GM23338 (cell line): ENCODE results near the gene VMP1. TPM values are rescaled to one million over a fixed set of nuclear protein-coding genes. Genes with fewer than 3 reads are reported as not detected.
A peak's percentile ranks its signal among the peaks of the same experiment; 100 is the strongest.

Source experiments
- ATAC-seq: fragments of 200-7000 bp; cut with Tn5 transposase; 3 replicates; pipeline ENCODE4 v1.9.1; 2020
- DNase-seq: peaks from one replicate; pipeline ENCODE4 v3.0.0-alpha.2; 2015; ENCODE audit warnings: low spot score
- H2AFZ ChIP-seq: fragments of 200-600 bp; sonication (generic); 2 replicates; pipeline ENCODE4 v1.8.0; 2016; ENCODE audit warnings: antibody characterized with exemption, mild to moderate bottlenecking, moderate library complexity
- H3F3A ChIP-seq: fragments of 200-600 bp; sonication (generic); replicated peaks from 2 replicates; pipeline ENCODE4 v1.8.0; 2017; ENCODE audit warnings: antibody characterized with exemption, mixed run types, low read depth
- H3K27ac ChIP-seq: fragments of 200-600 bp; sonication (generic); 2 replicates; pipeline ENCODE4 v1.6.1; 2016; ENCODE audit warnings: low read depth
- H3K27me3 ChIP-seq: fragments of 200-600 bp; sonication (generic); 2 replicates; pipeline ENCODE4 v1.8.0; 2016; ENCODE audit warnings: mild to moderate bottlenecking, mixed run types, moderate library complexity; ENCODE audit not compliant: insufficient read depth
- H3K36me3 ChIP-seq: fragments of 200-600 bp; sonication (generic); 2 replicates; pipeline ENCODE4 v1.8.0; 2016; ENCODE audit warnings: mild to moderate bottlenecking; ENCODE audit not compliant: insufficient read depth
- H3K4me1 ChIP-seq: fragments of 200-600 bp; sonication (generic); 2 replicates; pipeline ENCODE4 v1.8.0; 2016; ENCODE audit warnings: mild to moderate bottlenecking, moderate library complexity; ENCODE audit not compliant: insufficient read depth
- H3K4me2 ChIP-seq: fragments of 200-600 bp; sonication (generic); 2 replicates; pipeline ENCODE4 v1.7.1; 2017; ENCODE audit warnings: mixed run types
- H3K4me3 ChIP-seq: fragments of 200-600 bp; sonication (generic); 2 replicates; pipeline ENCODE4 v1.6.1; 2016; ENCODE audit warnings: mixed run types
- H3K79me2 ChIP-seq: fragments of 200-600 bp; sonication (generic); replicated peaks from 2 replicates; pipeline ENCODE4 v1.8.0; 2017; ENCODE audit warnings: mild to moderate bottlenecking; ENCODE audit not compliant: insufficient read depth
- H3K9me2 ChIP-seq: fragments of 200-600 bp; sonication (generic); 2 replicates; pipeline ENCODE4 v1.8.0; 2017; ENCODE audit not compliant: insufficient read depth
- H4K20me1 ChIP-seq: fragments of 200-600 bp; sonication (generic); replicated peaks from 2 replicates; pipeline ENCODE4 v1.8.0; 2017; ENCODE audit warnings: mild to moderate bottlenecking; ENCODE audit not compliant: insufficient read depth
- H3K27ac Mint-ChIP-seq: 2 replicates; pipeline ENCODE4 v1.8.0; 2020; ENCODE audit warnings: inconsistent platforms, mild to moderate bottlenecking, moderate library complexity, mixed read lengths
- H3K27me3 Mint-ChIP-seq: 3 replicates; pipeline ENCODE4 v1.8.0; 2022; ENCODE audit warnings: low read depth, mild to moderate bottlenecking, moderate library complexity, mixed read lengths, inconsistent platforms; ENCODE audit not compliant: insufficient read depth, poor library complexity
- H3K36me3 Mint-ChIP-seq: 3 replicates; pipeline ENCODE4 v1.8.0; 2021; ENCODE audit warnings: low read depth, mild to moderate bottlenecking, inconsistent platforms, moderate library complexity, mixed read lengths
- H3K4me1 Mint-ChIP-seq: 3 replicates; pipeline ENCODE4 v1.8.0; 2020; ENCODE audit warnings: mild to moderate bottlenecking, inconsistent platforms, mixed read lengths
- H3K4me3 Mint-ChIP-seq: 3 replicates; pipeline ENCODE4 v1.8.0; 2021; ENCODE audit warnings: moderate library complexity, mild to moderate bottlenecking, inconsistent platforms, mixed read lengths
- H3K9me3 Mint-ChIP-seq: 3 replicates; pipeline ENCODE4 v1.8.0; 2020; ENCODE audit warnings: moderate library complexity, mild to moderate bottlenecking, inconsistent platforms, mixed read lengths
- CREB1 ChIP-seq: fragments of 250-450 bp; sonication (Bioruptor Pico); IDR thresholded peaks from 2 replicates; pipeline ENCODE4 v1.5.0; 2020; ENCODE audit warnings: low read depth, mild to moderate bottlenecking, moderate library complexity
- CTCF ChIP-seq, 2 experiments: fragments of 200-600 bp in 1 of 2; sonication (generic) in 1 of 2; conservative IDR thresholded peaks; 2 replicates each; pipeline versions ENCODE4 v1.5.1 to v1.6.1; 2016 to 2017; ENCODE audit warnings: antibody characterized with exemption in 2 of 2, low read depth in 2 of 2, mild to moderate bottlenecking in 2 of 2, moderate library complexity in 1 of 2
- ETS1 ChIP-seq: IDR thresholded peaks from 2 replicates; pipeline ENCODE4 v1.6.1; 2016; ENCODE audit warnings: antibody characterized with exemption
- EZH2 ChIP-seq: fragments of 200-600 bp; sonication (generic); IDR thresholded peaks from one replicate; pipeline ENCODE4 v1.8.0; 2017; ENCODE audit warnings: antibody characterized with exemption, mild to moderate bottlenecking, low read depth; ENCODE audit not compliant: unreplicated experiment
- JUNB ChIP-seq: IDR thresholded peaks from one replicate; pipeline ENCODE4 v1.6.1; 2016; ENCODE audit warnings: antibody characterized with exemption; ENCODE audit not compliant: unreplicated experiment
- NANOG ChIP-seq: IDR thresholded peaks from 2 replicates; pipeline ENCODE4 v1.6.1; 2016; ENCODE audit warnings: antibody characterized with exemption, borderline replicate concordance
- REST ChIP-seq: IDR thresholded peaks from one replicate; pipeline ENCODE4 v1.6.1; 2018; ENCODE audit warnings: antibody characterized with exemption; ENCODE audit not compliant: unreplicated experiment
- STAT1 ChIP-seq: IDR thresholded peaks from one replicate; pipeline ENCODE4 v1.6.1; 2016; ENCODE audit warnings: antibody characterized with exemption; ENCODE audit not compliant: unreplicated experiment
- ZNF331 ChIP-seq: fragments of 250-450 bp; sonication (Bioruptor Pico); IDR thresholded peaks from 2 replicates; pipeline ENCODE4 v1.5.0; 2020; ENCODE audit warnings: low read depth, mild to moderate bottlenecking, moderate library complexity
- polyA plus RNA-seq: library from polyadenylated mRNA; unstranded; fragments of >200 nt; fragmentation: Nextera tagmentation; extraction: Ambion mirVana; gene quantifications from 2 replicates; pipeline ENCODE4 v1.2.1, GENCODE V29; 2016
- total RNA-seq: library from RNA; depleted of rRNA; stranded (reverse); fragments of >200 nt; shearing (Covaris generic); gene quantifications from 2 replicates; pipeline ENCODE4 v1.2.3, GENCODE V29; 2014

The VMP1 gene
- total and polyA plus RNA-seq, 2 experiments from 2014 or later, result 70.1 to 112 TPM

- Histone ChIP-seq H4K20me1 (peaks cover 6% of the 10 kb centered on the region; the same call in 1 of the 2 replicates), H3K27ac (no peak overlapping the region), H3K4me3 (no peak overlapping the region), H3K9me2 (no peaks in the 10 kb centered on the region), H3F3A (no peaks in the 10 kb centered on the region), H3K36me3 (peaks cover 61% of the 10 kb centered on the region), H3K27me3 (no peaks in the 10 kb centered on the region), H3K4me2 (no peak overlapping the region), H2AFZ (no peak overlapping the region), H3K4me1 (no peaks in the 10 kb centered on the region), H3K79me2 (peaks cover 8% of the 10 kb centered on the region; the same call in 1 of the 2 replicates)
- H3K4me3 Mint-ChIP-seq, result no peak overlapping the region
- DNase-seq, result no peak
- no peaks in the 10 kb centered on the region for H3K9me3 Mint-ChIP-seq
- peaks cover 63% of the 10 kb centered on the region for H3K36me3 Mint-ChIP-seq
- H3K4me1 Mint-ChIP-seq, result no peaks in the 10 kb centered on the region
- ATAC-seq, result no peak
- no peak overlapping the region for H3K27ac Mint-ChIP-seq
- no peak for TF ChIP-seq CTCF (conservative IDR thresholded peaks at IDR 0.05; ENCODE audit: low read depth in 2 of 2)
- H3K27me3 Mint-ChIP-seq, result no peaks in the 10 kb centered on the region
Measured at GRCh38 chr17:59671386-59671785, 36.1 kb upstream of the VMP1 start.

- no peak for DNase-seq
- TF ChIP-seq STAT1 (no peak), ETS1 (no peak), JUNB (no peak), REST (no peak), CTCF (conservative IDR thresholded peaks at IDR 0.05; ENCODE audit: low read depth in 2 of 2) (no peak), EZH2 (no peak), NANOG (no peak), CREB1 (no peak), ZNF331 (no peak)
Measured at GRCh38 chr17:59675231-59675630, 32.2 kb upstream of the VMP1 start.

More at GRCh38 chr17:59675231-59675630, 32.2 kb upstream of the VMP1 start:
- H3K27ac ChIP-seq, result no peak overlapping the region
- no peaks in the 10 kb centered on the region for H3K27me3 Mint-ChIP-seq
- H3K79me2 ChIP-seq, result peaks cover 5% of the 10 kb centered on the region; the same call in 1 of the 2 replicates
- H3K4me1 Mint-ChIP-seq, result no peaks in the 10 kb centered on the region
- H3F3A ChIP-seq, result no peaks in the 10 kb centered on the region
- no peaks in the 10 kb centered on the region for H3K9me3 Mint-ChIP-seq
- H3K36me3 Mint-ChIP-seq, result peaks cover 68% of the 10 kb centered on the region
- no peak overlapping the region for H2AFZ ChIP-seq
- no peak overlapping the region for H3K4me3 Mint-ChIP-seq
- H3K27ac Mint-ChIP-seq, result 0 out of 2 replicates have a peak overlapping the region, but pooled peaks have one; percentile 1
- no peaks in the 10 kb centered on the region for H3K4me1 ChIP-seq
- no peaks in the 10 kb centered on the region for H3K9me2 ChIP-seq
- ATAC-seq, result no peak
- no peak overlapping the region for H3K4me3 ChIP-seq
- H3K27me3 ChIP-seq, result no peaks in the 10 kb centered on the region
- peaks cover 66% of the 10 kb centered on the region for H3K36me3 ChIP-seq
- H3K4me2 ChIP-seq, result no peak overlapping the region
- H4K20me1 ChIP-seq, result peaks cover 6% of the 10 kb centered on the region; the same call in 1 of the 2 replicates
